ENCODE data around the gene RALGAPA1. TPM values are rescaled to one million over a fixed set of nuclear protein-coding genes. Genes with fewer than 3 reads are reported as not detected.
A peak's percentile ranks its signal among the peaks of the same experiment; 100 is the strongest.

RALGAPA1 gene
- total and polyA plus RNA-seq, 9 of the 15 experiments (the other 6 are each of a cell fraction or from before 2014, with no cell fraction given): 2.5 to 16.3 (median 6.2) TPM

DNA sequence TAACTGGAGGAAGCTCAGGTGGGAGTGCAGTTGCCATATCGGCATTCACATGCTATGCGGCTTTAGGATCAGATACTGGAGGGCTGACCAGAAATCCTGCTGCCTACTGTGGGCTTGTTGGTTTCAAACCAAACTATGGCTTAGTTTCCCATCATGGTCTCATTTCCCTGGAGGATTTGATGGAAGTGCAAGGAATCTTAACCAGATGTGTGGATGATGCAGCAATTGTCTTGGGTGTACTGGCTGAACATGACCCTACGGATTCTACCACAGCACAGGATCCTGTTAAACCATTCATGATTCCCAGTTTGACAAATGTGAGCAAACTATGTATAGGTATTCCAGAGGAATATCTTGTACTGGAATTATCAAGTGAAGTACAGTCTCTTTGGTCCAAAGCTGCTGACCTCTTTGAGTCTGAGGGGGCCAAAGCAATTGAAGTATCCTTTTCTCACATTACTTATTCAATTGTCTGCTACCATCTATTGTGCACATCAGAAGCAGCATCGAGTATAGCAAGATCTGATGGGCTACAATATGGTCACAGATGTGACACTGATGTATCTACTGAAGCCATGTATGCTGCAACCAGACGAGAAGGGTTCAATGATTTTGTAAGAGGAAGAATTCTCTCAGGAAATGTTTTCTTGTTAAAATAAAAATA is 42.9 kb downstream of the RALGAPA1 start:
- ChIA-PET POLR2A (interaction anchor here (0.6 kb wide), 1 partner anchor 9 kb away, joined by 4 read pairs; no protein-coding TSS in a partner anchor), CTCF (ENCODE audit: low intra/inter-chr PET ratio) (no interaction called here)
- Histone ChIP-seq H3K79me2 (ENCODE audit: control insufficient read depth, insufficient read depth, low read length) (no peaks in the 10 kb centered on the region), H3K4me1 (replicated peaks in 1 of 2; ENCODE audit: control insufficient read depth in 2 of 2, insufficient read depth in 2 of 2, low read length in 2 of 2) (peaks cover 0 to 9% of the 10 kb centered on the region in 2 experiments; a peak in 4 of 5 replicates), H3K9ac (ENCODE audit: insufficient read depth in 1 of 2, low read depth in 2 of 2, low read length in 2 of 2) (no peak overlapping the region), H3K9me1 (ENCODE audit: control insufficient read depth, insufficient read depth, low read length) (no peaks in the 10 kb centered on the region), H3K4me3 (no peak overlapping the region), H3K27ac (ENCODE audit: extremely low read depth, low read depth, low read length) (no peak overlapping the region), H3K27me3 (ENCODE audit: control insufficient read depth in 2 of 2, insufficient read depth in 2 of 2, low read length in 2 of 2) (no peaks in the 10 kb centered on the region), H4K20me1 (replicated peaks; ENCODE audit: control insufficient read depth, insufficient read depth, low read length) (no peaks in the 10 kb centered on the region), H3K9me3 (replicated peaks; ENCODE audit: control insufficient read depth, insufficient read depth, low read depth, low read length) (no peaks in the 10 kb centered on the region), H3K4me2 (ENCODE audit: insufficient read depth, low read length) (no peak overlapping the region), H2AFZ (ENCODE audit: low read depth, low read length) (no peak overlapping the region), H3K36me3 (ENCODE audit: control insufficient read depth, insufficient read depth, low read length) (no peaks in the 10 kb centered on the region)
- FAIRE-seq (no peak), DNase-seq (ENCODE audit: extremely low read depth in 1 of 4, low spot score in 3 of 4) (peak in 1 of 4 experiments; percentile 5), ATAC-seq (no peak; the same call in 1 of the 3 replicates)
- 32% methylated on average over 5 of the region's 5 CpGs for WGBS (ENCODE audit: insufficient coverage, low coverage, missing lambda C conversion rate)
- no TSS peak for BruUV-seq (replicated peaks)
- intact Hi-C loops (cut with micrococcal nuclease) (no loop called here), in situ Hi-C loops (cut with MboI) (no loop called here)
- TF ChIP-seq, protein P1, sequence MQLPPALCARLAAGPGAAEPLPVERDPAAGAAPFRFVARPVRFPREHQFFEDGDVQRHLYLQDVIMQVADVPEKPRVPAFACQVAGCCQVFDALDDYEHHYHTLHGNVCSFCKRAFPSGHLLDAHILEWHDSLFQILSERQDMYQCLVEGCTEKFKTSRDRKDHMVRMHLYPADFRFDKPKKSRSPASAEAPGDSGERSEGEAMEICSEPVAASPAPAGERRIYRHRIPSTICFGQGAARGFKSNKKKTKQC (CRISPR knock-in tag; IDR thresholded peaks at IDR 0.05): no peak
- TF ChIP-seq HNRNPLL (IDR thresholded peaks at IDR 0.05; ENCODE audit: low read depth, low read length, poor library complexity, severe bottlenecking) (no peak), RHOXF2B (CRISPR knock-in tag; conservative IDR thresholded peaks at IDR 0.05) (no peak), PHTF2 (CRISPR knock-in tag; IDR thresholded peaks at IDR 0.05) (no peak), CTBP1 (IDR thresholded peaks at IDR 0.05; ENCODE audit: borderline replicate concordance) (peak; percentile 57; the same call in 1 of the 2 replicates), KLF16 (IDR thresholded peaks at IDR 0.05) (0 out of 2 replicates have a peak, but pooled peaks have one; percentile 14), CBFA2T2 (conservative IDR thresholded peaks at IDR 0.05) (no peak), STAG1 (CRISPR knock-in tag; IDR thresholded peaks at IDR 0.05; ENCODE audit: borderline replicate concordance) (no peak), SOX6 (IDR thresholded peaks at IDR 0.05) (peak; percentile 40; the same call in 1 of the 2 replicates), YY1 (IDR thresholded peaks at IDR 0.05; ENCODE audit: borderline replicate concordance in 1 of 3, control insufficient read depth in 1 of 3, extremely low read depth in 1 of 3, insufficient read depth in 3 of 3, insufficient read length in 1 of 3, insufficient replicate concordance in 2 of 3, low read depth in 1 of 3, low read length in 2 of 3) (no peak), ARID1B (IDR thresholded peaks at IDR 0.05) (0 out of 2 replicates have a peak, but pooled peaks have one; percentile 16), ZNF146 (CRISPR knock-in tag; IDR thresholded peaks at IDR 0.05; ENCODE audit: unreplicated experiment) (no peak), HNRNPH1 (optimal IDR thresholded peaks at IDR 0.05; ENCODE audit: low read depth, low read length) (no peak), MYBL2 (IDR thresholded peaks at IDR 0.05; ENCODE audit: low read depth) (no peak), MYBL2 (CRISPR knock-in tag; IDR thresholded peaks at IDR 0.05; ENCODE audit: borderline replicate concordance) (no peak), SMARCA5 (IDR thresholded peaks at IDR 0.05) (no peak), THRAP3 (IDR thresholded peaks at IDR 0.05; ENCODE audit: borderline replicate concordance) (no peak)
- TF ChIP-seq, protein P2, sequence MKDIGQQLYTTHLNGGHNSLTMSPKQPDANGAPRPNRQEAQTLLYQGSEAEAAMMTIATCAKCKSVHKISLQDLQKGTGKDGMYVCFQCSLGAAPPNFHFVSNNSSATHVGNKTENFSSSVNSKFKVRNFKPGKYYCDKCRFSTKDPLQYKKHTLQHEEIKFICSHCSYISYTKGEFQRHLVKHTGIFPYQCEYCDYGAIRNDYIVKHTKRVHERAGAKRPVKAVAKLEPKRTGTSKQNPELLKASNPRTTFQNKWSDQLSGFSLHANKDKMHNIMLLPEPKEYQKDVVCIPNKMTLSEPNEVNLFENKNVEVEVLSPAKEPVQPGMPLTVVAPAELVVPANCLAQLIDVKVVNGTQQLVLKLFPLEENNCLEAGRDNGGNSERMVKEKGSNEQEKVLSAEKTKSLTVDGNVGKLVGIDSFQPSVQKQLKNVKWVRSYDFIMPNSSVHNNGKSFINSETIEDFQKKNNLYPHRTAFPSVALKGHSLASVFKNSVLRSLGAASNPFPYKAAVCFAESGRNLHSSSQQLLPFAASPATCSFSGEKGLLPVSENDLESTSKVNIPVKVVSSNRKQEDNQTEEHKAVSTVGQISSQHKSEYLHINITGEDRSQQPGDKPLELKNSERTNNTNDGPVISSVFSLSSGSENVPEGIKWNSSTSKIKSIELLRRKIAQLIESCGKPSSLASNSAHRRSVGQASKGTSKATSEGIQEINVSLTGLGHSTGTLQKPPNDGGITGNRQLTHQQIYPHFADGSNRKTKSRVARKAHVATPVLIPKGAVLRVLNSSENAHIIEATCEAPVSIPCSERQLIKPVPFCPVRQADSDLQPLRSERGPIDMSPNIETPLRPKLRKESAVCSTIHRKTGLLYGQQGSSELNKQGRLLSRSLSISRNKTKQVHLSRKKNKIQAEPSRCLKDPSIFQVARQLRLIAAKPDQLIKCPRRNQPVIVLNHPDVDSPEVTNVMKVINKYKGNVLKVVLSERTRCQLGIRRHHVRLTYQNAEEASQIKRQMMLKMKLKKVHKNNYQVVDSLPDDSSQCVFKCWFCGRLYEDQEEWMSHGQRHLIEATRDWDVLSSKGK (CRISPR knock-in tag; IDR thresholded peaks at IDR 0.05): no peak

Measured in K562 (cell line).